Measurements from ENCODE around the gene SH2B3. TPM values are rescaled to one million over a fixed set of nuclear protein-coding genes. Genes with fewer than 3 reads are reported as not detected.
"Not testable (repeated sequence)": the region's sequence is repeated elsewhere in the genome, so short reads cannot be mapped to it uniquely, and the experiment has no call there.

SH2B3 gene
- total RNA-seq, 1 experiment from 2014 or later: 6.5 TPM

DNA sequence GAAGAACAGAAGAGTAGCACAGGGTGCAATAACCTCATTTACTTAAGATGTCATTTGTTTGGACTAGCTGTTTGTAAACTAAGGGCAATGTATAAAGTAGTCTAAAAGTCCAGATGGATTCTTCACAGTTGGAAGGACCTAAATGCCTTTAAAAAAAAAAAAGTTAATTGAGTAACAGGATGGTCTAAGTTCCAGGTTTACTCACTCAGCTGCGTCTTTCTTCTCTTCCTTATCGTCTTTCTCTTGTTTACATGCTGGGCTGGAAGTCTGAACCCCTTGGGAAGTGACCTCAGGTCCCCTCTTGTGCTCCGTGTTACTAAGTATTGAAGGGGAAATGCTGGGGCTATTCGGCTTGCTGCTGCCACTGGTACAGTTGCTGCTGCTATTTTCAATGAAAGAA lies 82.5 kb downstream of the SH2B3 start:
- ChIA-PET CTCF (no interaction called here), POLR2A (ENCODE audit: unreplicated experiment) (no interaction called here)
- no peaks in the 10 kb centered on the region for H3K27me3 ChIP-seq (ENCODE audit: insufficient read depth, low read depth)
- TF ChIP-seq, protein P1, sequence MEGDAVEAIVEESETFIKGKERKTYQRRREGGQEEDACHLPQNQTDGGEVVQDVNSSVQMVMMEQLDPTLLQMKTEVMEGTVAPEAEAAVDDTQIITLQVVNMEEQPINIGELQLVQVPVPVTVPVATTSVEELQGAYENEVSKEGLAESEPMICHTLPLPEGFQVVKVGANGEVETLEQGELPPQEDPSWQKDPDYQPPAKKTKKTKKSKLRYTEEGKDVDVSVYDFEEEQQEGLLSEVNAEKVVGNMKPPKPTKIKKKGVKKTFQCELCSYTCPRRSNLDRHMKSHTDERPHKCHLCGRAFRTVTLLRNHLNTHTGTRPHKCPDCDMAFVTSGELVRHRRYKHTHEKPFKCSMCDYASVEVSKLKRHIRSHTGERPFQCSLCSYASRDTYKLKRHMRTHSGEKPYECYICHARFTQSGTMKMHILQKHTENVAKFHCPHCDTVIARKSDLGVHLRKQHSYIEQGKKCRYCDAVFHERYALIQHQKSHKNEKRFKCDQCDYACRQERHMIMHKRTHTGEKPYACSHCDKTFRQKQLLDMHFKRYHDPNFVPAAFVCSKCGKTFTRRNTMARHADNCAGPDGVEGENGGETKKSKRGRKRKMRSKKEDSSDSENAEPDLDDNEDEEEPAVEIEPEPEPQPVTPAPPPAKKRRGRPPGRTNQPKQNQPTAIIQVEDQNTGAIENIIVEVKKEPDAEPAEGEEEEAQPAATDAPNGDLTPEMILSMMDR (conservative IDR thresholded peaks at IDR 0.05): no peak
- no peak for TF ChIP-seq EZH2 (IDR thresholded peaks at IDR 0.05; ENCODE audit: low read depth)
- H3K9me3 ChIP-seq (ENCODE audit: insufficient read depth, low read depth): no peaks in the 10 kb centered on the region
- no peak overlapping the region for H3K27ac ChIP-seq
- H3K4me3 ChIP-seq: no peak overlapping the region
- H4K20me1 ChIP-seq (ENCODE audit: insufficient read depth): peaks cover 22% of the 10 kb centered on the region
- no peak for DNase-seq
- H3K4me2 ChIP-seq: no peak overlapping the region
- intact Hi-C loops (cut with micrococcal nuclease; ENCODE audit: unreplicated experiment): no loop called here
- peaks cover 45% of the 10 kb centered on the region for H3K36me3 ChIP-seq (ENCODE audit: low read depth)
- no peaks in the 10 kb centered on the region for H3K4me1 ChIP-seq (replicated peaks; ENCODE audit: insufficient read depth)
- H2AFZ ChIP-seq: no peak overlapping the region
- no peaks in the 10 kb centered on the region for H3K9me2 ChIP-seq (ENCODE audit: insufficient read depth)
- no peaks in the 10 kb centered on the region for H3K79me2 ChIP-seq (ENCODE audit: low read depth)
- H3F3A ChIP-seq (ENCODE audit: insufficient read depth, low read depth): peaks cover 24% of the 10 kb centered on the region
- no TSS peak for BruUV-seq (replicated peaks)

DNA sequence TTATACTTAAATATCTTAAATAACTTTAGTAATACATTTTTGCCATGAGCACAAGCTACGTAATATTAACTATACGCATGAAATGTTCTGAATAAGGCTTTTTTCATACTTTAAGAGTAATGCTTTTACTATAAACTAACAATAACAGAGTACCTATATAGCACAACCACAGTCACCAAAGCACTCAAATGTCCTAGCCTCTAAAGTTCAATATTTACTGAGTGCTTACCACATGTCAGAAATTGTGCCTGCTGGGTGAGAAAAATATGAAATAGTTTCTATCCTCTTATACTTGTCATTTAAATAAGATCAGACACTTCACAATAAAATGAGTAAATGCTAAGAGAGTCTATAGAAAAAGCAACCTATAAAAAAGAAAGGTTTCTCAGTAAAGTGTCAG lies 83.1 kb downstream of the SH2B3 start:
- H3K79me2 ChIP-seq (ENCODE audit: low read depth): no peaks in the 10 kb centered on the region
- H3K4me1 ChIP-seq (replicated peaks; ENCODE audit: insufficient read depth): no peaks in the 10 kb centered on the region
- H3K27ac ChIP-seq: no peak overlapping the region
- intact Hi-C loops (cut with micrococcal nuclease; ENCODE audit: unreplicated experiment): no loop called here
- H3K9me2 ChIP-seq (ENCODE audit: insufficient read depth): no peaks in the 10 kb centered on the region
- H2AFZ ChIP-seq: no peak overlapping the region
- no peak for DNase-seq
- H3K4me3 ChIP-seq: no peak overlapping the region
- H3F3A ChIP-seq (ENCODE audit: insufficient read depth, low read depth): peaks cover 23% of the 10 kb centered on the region
- no TSS peak for BruUV-seq (replicated peaks)
- TF ChIP-seq, protein P1 (conservative IDR thresholded peaks at IDR 0.05): no peak
- TF ChIP-seq EZH2 (IDR thresholded peaks at IDR 0.05; ENCODE audit: low read depth): no peak
- H3K4me2 ChIP-seq: no peak overlapping the region
- peaks cover 20% of the 10 kb centered on the region for H4K20me1 ChIP-seq (ENCODE audit: insufficient read depth)
- ChIA-PET POLR2A (ENCODE audit: unreplicated experiment) (no interaction called here), CTCF (no interaction called here)
- H3K9me3 ChIP-seq (ENCODE audit: insufficient read depth, low read depth): no peaks in the 10 kb centered on the region
- peaks cover 41% of the 10 kb centered on the region for H3K36me3 ChIP-seq (ENCODE audit: low read depth)
- H3K27me3 ChIP-seq (ENCODE audit: insufficient read depth, low read depth): no peaks in the 10 kb centered on the region

DNA sequence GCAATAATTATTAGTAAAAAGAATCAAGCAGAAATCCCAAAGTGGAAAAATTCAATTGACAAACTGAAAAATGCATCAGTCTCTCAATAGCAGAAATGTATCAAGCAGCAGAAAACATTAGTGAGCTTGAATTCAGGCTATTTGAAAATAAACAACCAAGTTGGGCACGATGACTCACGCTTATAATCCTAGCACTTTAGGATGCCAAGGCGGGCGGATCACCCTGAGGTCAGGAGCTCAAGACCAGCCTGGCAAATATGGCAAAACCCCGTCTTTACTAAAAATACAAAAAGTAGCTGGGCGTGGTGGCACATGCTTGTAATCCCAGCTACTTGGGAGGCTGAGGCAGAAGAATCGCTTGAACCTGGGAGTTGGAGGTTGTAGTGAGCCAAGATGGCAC lies 87.3 kb downstream of the SH2B3 start:
- H3K4me1 ChIP-seq (replicated peaks; ENCODE audit: insufficient read depth); H3K9me3 ChIP-seq (ENCODE audit: insufficient read depth, low read depth); H3K9me2 ChIP-seq (ENCODE audit: insufficient read depth); H3K4me2 ChIP-seq; H3K79me2 ChIP-seq (ENCODE audit: low read depth); BruUV-seq (replicated peaks); H3K4me3 ChIP-seq; H2AFZ ChIP-seq; H3K27ac ChIP-seq; intact Hi-C loops (cut with micrococcal nuclease; ENCODE audit: unreplicated experiment); H3K27me3 ChIP-seq (ENCODE audit: insufficient read depth, low read depth): not testable (repeated sequence)
- ChIA-PET POLR2A (ENCODE audit: unreplicated experiment) (interaction anchor here (0.6 kb wide), 1 partner anchor 521 kb away, joined by 4 read pairs; no protein-coding TSS in a partner anchor), CTCF (interaction anchor here (0.6 kb wide), 1 partner anchor 168 kb away, joined by 3 read pairs; no protein-coding TSS in a partner anchor)
- peaks cover 21% of the 10 kb centered on the region for H4K20me1 ChIP-seq (ENCODE audit: insufficient read depth)
- DNase-seq: peak in 1 of 2 experiments; percentile 5
- peaks cover 19% of the 10 kb centered on the region for H3F3A ChIP-seq (ENCODE audit: insufficient read depth, low read depth)
- H3K36me3 ChIP-seq (ENCODE audit: low read depth): peaks cover 38% of the 10 kb centered on the region; the same call in 1 of the 2 replicates

DNA sequence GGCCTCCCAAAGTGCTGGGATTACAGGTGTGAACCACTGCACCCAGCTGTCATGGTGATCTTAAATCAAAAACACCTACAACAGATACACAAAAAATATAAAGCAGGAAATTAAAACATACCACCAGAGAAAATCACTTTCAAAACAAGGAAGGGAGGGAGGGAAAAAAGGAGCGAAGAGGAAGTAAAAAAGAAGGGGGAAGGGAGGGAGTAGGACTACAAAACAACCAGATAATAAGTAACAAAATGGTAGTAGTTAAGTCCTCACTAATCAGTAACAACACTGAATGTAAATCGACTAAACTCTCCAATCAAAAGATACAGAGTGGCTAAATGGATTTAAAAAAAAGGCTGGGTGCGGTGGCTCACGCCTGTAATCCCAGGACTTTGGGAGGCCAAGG lies 89.0 kb downstream of the SH2B3 start:
- Histone ChIP-seq H3K79me2 (ENCODE audit: low read depth) (no peaks in the 10 kb centered on the region), H3K4me1 (replicated peaks; ENCODE audit: insufficient read depth) (no peaks in the 10 kb centered on the region), H3K27ac (no peak overlapping the region), H3F3A (ENCODE audit: insufficient read depth, low read depth) (peaks cover 11% of the 10 kb centered on the region; the same call in 1 of the 2 replicates), H3K4me2 (no peak overlapping the region), H3K9me3 (ENCODE audit: insufficient read depth, low read depth) (no peaks in the 10 kb centered on the region), H3K36me3 (ENCODE audit: low read depth) (0 out of 2 replicates have a peak, but pooled peaks cover 26% of the 10 kb centered on the region), H3K9me2 (ENCODE audit: insufficient read depth) (no peaks in the 10 kb centered on the region), H3K4me3 (no peak overlapping the region), H3K27me3 (ENCODE audit: insufficient read depth, low read depth) (no peaks in the 10 kb centered on the region), H4K20me1 (ENCODE audit: insufficient read depth) (peaks cover 17% of the 10 kb centered on the region), H2AFZ (no peak overlapping the region)
- BruUV-seq (replicated peaks): no TSS peak
- CTCF ChIA-PET: no interaction called here
- intact Hi-C loops (cut with micrococcal nuclease; ENCODE audit: unreplicated experiment): no loop called here
- POLR2A ChIA-PET (ENCODE audit: unreplicated experiment): no interaction called here
- no peak for TF ChIP-seq EZH2 (IDR thresholded peaks at IDR 0.05; ENCODE audit: low read depth)
- TF ChIP-seq, protein P1 (conservative IDR thresholded peaks at IDR 0.05): no peak
- no peak for DNase-seq
